ENCODE results near the gene DNM3. TPM values are rescaled to one million over a fixed set of nuclear protein-coding genes. Genes with fewer than 3 reads are reported as not detected.

Gene DNM3
- total and polyA plus RNA-seq, 2 donors (not counting 1 experiment from before 2014, with no cell fraction given): 1.0 to 1.3 TPM

GRCh38 chr1:172457479-172458130, 616.3 kb downstream of the DNM3 start:
- no peaks in the 10 kb centered on the region for H3K36me3 ChIP-seq (replicated peaks in 1 of 2; ENCODE audit: control extremely low read depth in 1 of 2, control insufficient read depth in 1 of 2, extremely low read depth in 1 of 2, insufficient read depth in 2 of 2, low read length in 1 of 2)
- H3K9me3 ChIP-seq (ENCODE audit: control extremely low read depth in 1 of 3, control insufficient read depth in 2 of 3, insufficient read depth in 1 of 3, low read length in 2 of 3): no peaks in the 10 kb centered on the region
- H3K4me2 ChIP-seq (replicated peaks; ENCODE audit: low read depth, low read length, poor library complexity, severe bottlenecking): no peak overlapping the region
- ChIA-PET POLR2A (no interaction called here), CTCF (interaction anchor here (1.0 to 1.4 kb wide), 2 partner anchors 11 to 13 kb away, joined by 4 read pairs; no protein-coding TSS in a partner anchor)
- ATAC-seq (ENCODE audit: low read depth) (no peak), DNase-seq (no peak)
- H3K4me3 ChIP-seq (ENCODE audit: control extremely low read depth in 1 of 5, extremely low read depth in 1 of 5, insufficient read depth in 1 of 5, low read depth in 2 of 5, low read length in 4 of 5): no peak overlapping the region
- no peak for TF ChIP-seq CTCF (IDR thresholded peaks at IDR 0.05)
- no peak for TF ChIP-seq EZH2 (IDR thresholded peaks at IDR 0.05; ENCODE audit: borderline replicate concordance, insufficient read depth, low read depth, low read length, poor library complexity, severe bottlenecking)
- H3K27me3 ChIP-seq (replicated peaks in 1 of 4; ENCODE audit: control extremely low read depth in 1 of 4, control insufficient read depth in 3 of 4, insufficient read depth in 4 of 4, low read length in 3 of 4): no peaks in the 10 kb centered on the region
- H3K27ac ChIP-seq (ENCODE audit: low read length in 2 of 2): no peak overlapping the region
- intact Hi-C loops (cut with micrococcal nuclease): no loop called here
- no CpG with 5 or more reads among the region's 1 CpG for WGBS (ENCODE audit: insufficient coverage)
- no peaks in the 10 kb centered on the region for H3K4me1 ChIP-seq (ENCODE audit: control insufficient read depth in 2 of 2, insufficient read depth in 2 of 2, low read length in 2 of 2)
- H2AFZ ChIP-seq (ENCODE audit: insufficient read depth, low read depth, low read length, poor library complexity, severe bottlenecking): no peak overlapping the region
- H3K4me1 Mint-ChIP-seq: no peaks in the 10 kb centered on the region
- no peaks in the 10 kb centered on the region for H3K9me3 Mint-ChIP-seq (ENCODE audit: insufficient read depth)
- H3K4me3 Mint-ChIP-seq: no peak overlapping the region
- no peaks in the 10 kb centered on the region for H4K20me1 ChIP-seq (ENCODE audit: control insufficient read depth, insufficient read depth, low read length, poor library complexity, severe bottlenecking)
- no peaks in the 10 kb centered on the region for H3K79me2 ChIP-seq (ENCODE audit: control insufficient read depth, insufficient read depth, low read length)
- H3K27me3 Mint-ChIP-seq: peaks cover 5% of the 10 kb centered on the region
- no peak overlapping the region for H3K27ac Mint-ChIP-seq
- H3K9ac ChIP-seq (ENCODE audit: low read length): no peak overlapping the region

- H3K4me3 Mint-ChIP-seq: no peak overlapping the region
- Histone ChIP-seq H3K4me1 (ENCODE audit: control insufficient read depth in 2 of 2, insufficient read depth in 2 of 2, low read length in 2 of 2) (no peaks in the 10 kb centered on the region), H3K9ac (ENCODE audit: low read length) (no peak overlapping the region), H3K79me2 (ENCODE audit: control insufficient read depth, insufficient read depth, low read length) (no peaks in the 10 kb centered on the region), H3K4me3 (ENCODE audit: control extremely low read depth in 1 of 5, extremely low read depth in 1 of 5, insufficient read depth in 1 of 5, low read depth in 2 of 5, low read length in 4 of 5) (no peak overlapping the region), H3K36me3 (replicated peaks in 1 of 2; ENCODE audit: control extremely low read depth in 1 of 2, control insufficient read depth in 1 of 2, extremely low read depth in 1 of 2, insufficient read depth in 2 of 2, low read length in 1 of 2) (no peaks in the 10 kb centered on the region), H2AFZ (ENCODE audit: insufficient read depth, low read depth, low read length, poor library complexity, severe bottlenecking) (no peak overlapping the region), H4K20me1 (ENCODE audit: control insufficient read depth, insufficient read depth, low read length, poor library complexity, severe bottlenecking) (no peaks in the 10 kb centered on the region), H3K4me2 (replicated peaks; ENCODE audit: low read depth, low read length, poor library complexity, severe bottlenecking) (no peak overlapping the region), H3K9me3 (ENCODE audit: control extremely low read depth in 1 of 3, control insufficient read depth in 2 of 3, insufficient read depth in 1 of 3, low read length in 2 of 3) (no peaks in the 10 kb centered on the region), H3K27ac (ENCODE audit: low read length in 2 of 2) (no peak overlapping the region), H3K27me3 (replicated peaks in 1 of 4; ENCODE audit: control extremely low read depth in 1 of 4, control insufficient read depth in 3 of 4, insufficient read depth in 4 of 4, low read length in 3 of 4) (no peaks in the 10 kb centered on the region)
- no CpG with 5 or more reads among the region's 1 CpG for WGBS (ENCODE audit: insufficient coverage)
- ChIA-PET POLR2A (no interaction called here), CTCF (interaction anchor here (1.0 to 1.1 kb wide), 2 partner anchors 9 to 157 kb away, joined by 3 read pairs; no protein-coding TSS in a partner anchor)
- ATAC-seq (ENCODE audit: low read depth) (no peak), DNase-seq (no peak)
- H3K27me3 Mint-ChIP-seq: peaks cover 5% of the 10 kb centered on the region
- intact Hi-C loops (cut with micrococcal nuclease): no loop called here
- TF ChIP-seq CTCF (IDR thresholded peaks at IDR 0.05) (no peak), EZH2 (IDR thresholded peaks at IDR 0.05; ENCODE audit: borderline replicate concordance, insufficient read depth, low read depth, low read length, poor library complexity, severe bottlenecking) (no peak)
- no peaks in the 10 kb centered on the region for H3K4me1 Mint-ChIP-seq
- no peak overlapping the region for H3K27ac Mint-ChIP-seq
- no peaks in the 10 kb centered on the region for H3K9me3 Mint-ChIP-seq (ENCODE audit: insufficient read depth)
These were observed 618.9 kb downstream of the DNM3 start for GRCh38 chr1:172460177-172460576.
